OCI-LY3 (cell line): Measurements from ENCODE around the gene RNFT2.

Experiments used
- EZH2phosphoT487 ChIP-seq: fragments of 200-600 bp; shearing (Covaris generic); IDR thresholded peaks from 2 replicates; pipeline ENCODE4 v1.6.1; 2018; ENCODE audit warnings: antibody characterized with exemption, mixed run types, low read depth
- TF ChIP-seq, protein P1 (sequence below): fragments of 200-600, 300-600 bp; sonication (generic); IDR thresholded peaks from 2 replicates; pipeline ENCODE4 v1.5.1; 2014; ENCODE audit warnings: antibody characterized with exemption, low read length, low read depth

DNA sequence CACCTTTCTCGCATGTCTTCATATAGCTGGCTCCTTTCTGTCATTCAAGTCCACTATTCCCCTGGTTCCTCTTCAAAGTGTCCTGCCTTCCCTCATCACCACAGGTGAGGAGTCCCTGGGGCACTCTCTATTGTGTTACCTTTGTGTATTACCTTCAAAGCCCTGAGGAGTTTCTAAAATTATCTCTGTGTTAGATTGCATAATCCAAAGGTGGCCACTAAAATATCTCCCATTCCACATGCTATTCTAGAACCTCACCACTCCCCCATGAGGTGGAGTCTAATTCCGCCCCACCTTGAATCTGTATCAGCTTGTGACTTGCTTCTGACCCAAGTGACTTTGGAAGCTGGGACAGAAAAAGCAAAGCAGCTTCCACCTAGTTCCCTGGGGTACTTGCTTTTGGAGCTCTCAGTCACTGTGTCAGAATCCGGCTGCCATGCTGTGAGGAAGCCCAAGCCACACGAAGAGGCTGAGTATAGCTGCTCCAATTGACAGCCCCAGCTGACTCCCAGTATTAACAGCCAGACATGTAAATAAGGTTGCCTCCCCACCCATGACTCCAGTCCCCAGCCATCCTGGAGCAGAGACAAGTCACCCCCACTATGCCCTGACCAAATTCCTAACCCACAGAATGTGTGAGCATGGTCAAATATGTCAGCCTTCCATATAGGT is 136.3 kb downstream of the RNFT2 start:
- TF ChIP-seq, protein P1, sequence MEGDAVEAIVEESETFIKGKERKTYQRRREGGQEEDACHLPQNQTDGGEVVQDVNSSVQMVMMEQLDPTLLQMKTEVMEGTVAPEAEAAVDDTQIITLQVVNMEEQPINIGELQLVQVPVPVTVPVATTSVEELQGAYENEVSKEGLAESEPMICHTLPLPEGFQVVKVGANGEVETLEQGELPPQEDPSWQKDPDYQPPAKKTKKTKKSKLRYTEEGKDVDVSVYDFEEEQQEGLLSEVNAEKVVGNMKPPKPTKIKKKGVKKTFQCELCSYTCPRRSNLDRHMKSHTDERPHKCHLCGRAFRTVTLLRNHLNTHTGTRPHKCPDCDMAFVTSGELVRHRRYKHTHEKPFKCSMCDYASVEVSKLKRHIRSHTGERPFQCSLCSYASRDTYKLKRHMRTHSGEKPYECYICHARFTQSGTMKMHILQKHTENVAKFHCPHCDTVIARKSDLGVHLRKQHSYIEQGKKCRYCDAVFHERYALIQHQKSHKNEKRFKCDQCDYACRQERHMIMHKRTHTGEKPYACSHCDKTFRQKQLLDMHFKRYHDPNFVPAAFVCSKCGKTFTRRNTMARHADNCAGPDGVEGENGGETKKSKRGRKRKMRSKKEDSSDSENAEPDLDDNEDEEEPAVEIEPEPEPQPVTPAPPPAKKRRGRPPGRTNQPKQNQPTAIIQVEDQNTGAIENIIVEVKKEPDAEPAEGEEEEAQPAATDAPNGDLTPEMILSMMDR, result no peak
- no peak for TF ChIP-seq EZH2phosphoT487
